Right lobe of liver (tissue), 6 donors: ENCODE measurements around the gene RUFY2. TPM values are rescaled to one million over a fixed set of nuclear protein-coding genes. Genes with fewer than 3 reads are reported as not detected.

Experiments
- ATAC-seq, 4 donors: fragments of 200-7000 bp; cut with Tn5 transposase; one replicate each; pipeline ENCODE4 v1.9.1; 2020; ENCODE audit warnings: mild to moderate bottlenecking in 4 of 4, moderate library complexity in 4 of 4
- DNase-seq, 3 donors: peaks; one replicate each; pipeline ENCODE4 v3.0.0-alpha.2; 2020
- H3K27ac ChIP-seq, 3 donors: fragments of 200-600 bp; one replicate each; pipeline ENCODE4 v1.8.0; 2022
- H3K27me3 ChIP-seq, 2 donors: fragments of 200-600 bp; one replicate each; pipeline ENCODE4 v1.8.0; 2022
- H3K36me3 ChIP-seq, 4 donors: fragments of 200-600 bp; sonication (generic) in 1 of 4; one replicate each; pipeline versions ENCODE4 v1.5.1 to v1.8.0; 2017 to 2022; ENCODE audit warnings: control low read depth in 1 of 4
- H3K4me1 ChIP-seq, 4 donors: fragments of 200-600 bp; sonication (generic) in 1 of 4; one replicate each; pipeline versions ENCODE4 v1.5.1 to v1.8.0; 2017 to 2022; ENCODE audit warnings: control low read depth in 1 of 4
- H3K4me3 ChIP-seq, 3 donors: fragments of 200-600 bp; one replicate each; pipeline ENCODE4 v1.8.0; 2022
- H3K9me3 ChIP-seq, 4 donors: fragments of 200-600 bp; sonication (generic) in 1 of 4; one replicate each; pipeline versions ENCODE4 v1.5.1 to v1.8.0; 2017 to 2022; ENCODE audit warnings: control low read depth in 1 of 4
- CTCF ChIP-seq, 4 donors: fragments of 200-600 bp in 3 of 4; fragments of 450-650 bp in 1 of 4; IDR thresholded peaks; one replicate each; pipeline versions ENCODE4 v1.5.1 to v1.8.0; 2016 to 2022; ENCODE audit warnings: antibody characterized with exemption in 4 of 4, mild to moderate bottlenecking in 2 of 4
- POLR2A ChIP-seq: fragments of 450-650 bp; IDR thresholded peaks from one replicate; pipeline ENCODE4 v1.6.1; 2017; ENCODE audit warnings: antibody characterized with exemption, mild to moderate bottlenecking
- WGBS: methylation state at CpG from one replicate; pipeline ENCODE4 v1.1.6; 2018; ENCODE audit warnings: low coverage, low lambda C conversion rate; ENCODE audit not compliant: insufficient coverage; ENCODE audit errors: missing lambda C conversion rate; 5-methylcytosine and 5-hydroxymethylcytosine counted together
- intact Hi-C, 2 donors: fragments of 100-400 bp; cut with DNase I; formaldehyde crosslinking; loops; one replicate each; pipeline versions ENCODE4 v1.11.2 to v1.14.1; 2022
- total RNA-seq, 6 experiments: library from RNA; depleted of rRNA in 2 of 6; stranded (reverse); fragments of >200 nt in 2 of 6; fragmentation: NEBNext Ultra II Directional in 3 of 6; extraction: Animal tissue kit (Norgen Biotek cat#: 25700) in 3 of 6; gene quantifications; one replicate each; pipeline versions ENCODE4 v1.1.0 to v1.2.4, GENCODE V29; 2016 to 2023
- donor health status: DM: no; HTN: yes; CAD: no.
- donor health status: DM: no; HTN: no; CAD: no.
- donor health status: DM: no; HTN: no; CAD: no.
- donor health status: DM: no; HTN: yes; CAD: no.
- donor health status: DM: no; HTN: yes; CAD: no.

The RUFY2 gene
- total RNA-seq, 6 experiments from 2014 or later, result 4.7 to 9.0 (median 5.6) TPM

DNA sequence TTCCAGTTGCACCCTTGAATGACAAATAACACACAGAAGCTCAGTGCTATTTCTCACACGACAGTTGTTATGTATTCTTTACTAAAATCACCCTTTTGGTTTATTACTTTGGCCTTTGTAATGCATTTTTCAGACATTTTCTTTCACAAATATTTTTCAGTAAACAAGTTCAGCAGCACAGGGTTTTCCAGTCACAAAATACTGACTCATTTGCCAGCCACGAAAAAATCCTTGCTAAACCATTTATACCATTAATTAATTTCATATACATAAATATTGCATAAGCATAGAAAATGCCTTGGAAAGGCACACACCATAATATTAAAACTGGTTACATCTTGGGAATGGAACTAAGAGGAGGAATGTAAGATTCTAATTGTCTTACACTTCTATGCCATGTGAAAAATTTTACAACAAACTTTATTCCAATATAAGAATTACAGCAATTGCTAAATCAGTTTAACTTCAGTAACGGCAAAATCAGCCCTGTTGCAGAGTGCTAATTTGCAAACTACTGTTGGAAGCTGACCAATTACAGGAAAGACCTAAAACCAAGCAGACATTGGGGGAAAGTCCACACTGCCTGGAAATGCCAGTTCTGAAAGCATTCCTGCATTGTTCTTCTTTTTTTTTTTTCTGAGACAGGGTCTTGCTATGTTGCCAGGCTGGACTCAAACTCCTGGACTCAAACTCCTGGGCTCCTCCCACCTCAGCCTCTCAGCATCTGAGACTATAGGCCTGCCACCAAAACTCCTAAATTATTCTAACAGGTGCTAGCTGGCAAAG lies 42.8 kb downstream of the RUFY2 start:
- intact Hi-C loops, result no loop called here
- Histone ChIP-seq H3K4me1 (peaks cover 0 to 11% (median 0%) of the 10 kb centered on the region in 4 donors), H3K9me3 (no peaks in the 10 kb centered on the region), H3K36me3 (peaks cover 0 to 22% (median 2%) of the 10 kb centered on the region in 4 donors), H3K27ac (no peak overlapping the region), H3K27me3 (no peaks in the 10 kb centered on the region), H3K4me3 (no peak overlapping the region)
- 44% methylated on average over 3 of the region's 3 CpGs for WGBS
- no peak for DNase-seq
- peak; percentile 27 to 60 (median 50) for ATAC-seq
- TF ChIP-seq POLR2A, result no peak
- no peak for TF ChIP-seq CTCF (IDR thresholded peaks at IDR 0.05)

- ATAC-seq (no peak), DNase-seq (no peak)
- H3K27me3 ChIP-seq, result no peaks in the 10 kb centered on the region
- H3K9me3 ChIP-seq, result no peaks in the 10 kb centered on the region
- intact Hi-C loops, result no loop called here
- WGBS, result 78% methylated on average over 3 of the region's 3 CpGs
- TF ChIP-seq POLR2A (no peak), CTCF (IDR thresholded peaks at IDR 0.05) (no peak)
- peaks cover 0 to 22% (median 2%) of the 10 kb centered on the region in 4 donors for H3K36me3 ChIP-seq
- H3K4me3 ChIP-seq, result no peak overlapping the region
- H3K4me1 ChIP-seq, result peaks cover 0 to 11% (median 0%) of the 10 kb centered on the region in 4 donors
- H3K27ac ChIP-seq, result no peak overlapping the region
These were observed 44.5 kb downstream of the RUFY2 start for GRCh38 chr10:68362590-68362989.

DNA sequence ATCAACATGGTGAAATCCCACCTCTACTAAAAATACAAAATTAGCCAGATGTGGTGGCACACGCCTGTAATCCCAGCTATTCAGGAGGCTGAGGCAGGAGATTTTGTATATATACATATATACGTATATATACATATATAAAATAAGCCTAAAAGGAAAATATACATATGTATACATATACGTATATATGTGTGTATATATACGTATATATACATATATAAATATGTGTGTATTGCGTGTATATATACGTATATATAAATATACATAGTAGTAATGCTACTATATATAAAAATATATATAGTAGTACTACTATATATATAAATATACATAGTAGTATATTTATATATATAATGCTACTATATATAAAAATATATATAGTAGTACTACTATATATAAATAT lies 47.9 kb downstream of the RUFY2 start:
- Histone ChIP-seq H3K36me3 (peaks cover 0 to 27% (median 2%) of the 10 kb centered on the region in 4 donors), H3K4me1 (peaks cover 0 to 1% (median 0%) of the 10 kb centered on the region in 4 donors), H3K27me3 (no peaks in the 10 kb centered on the region), H3K4me3 (no peak overlapping the region), H3K27ac (no peak overlapping the region), H3K9me3 (no peaks in the 10 kb centered on the region)
- DNase-seq (no peak), ATAC-seq (no peak)
- WGBS, result 91% methylated on average over 6 of the region's 6 CpGs
- no peak for TF ChIP-seq POLR2A
- TF ChIP-seq CTCF (IDR thresholded peaks at IDR 0.05), result no peak
- intact Hi-C loops, result no loop called here

DNA sequence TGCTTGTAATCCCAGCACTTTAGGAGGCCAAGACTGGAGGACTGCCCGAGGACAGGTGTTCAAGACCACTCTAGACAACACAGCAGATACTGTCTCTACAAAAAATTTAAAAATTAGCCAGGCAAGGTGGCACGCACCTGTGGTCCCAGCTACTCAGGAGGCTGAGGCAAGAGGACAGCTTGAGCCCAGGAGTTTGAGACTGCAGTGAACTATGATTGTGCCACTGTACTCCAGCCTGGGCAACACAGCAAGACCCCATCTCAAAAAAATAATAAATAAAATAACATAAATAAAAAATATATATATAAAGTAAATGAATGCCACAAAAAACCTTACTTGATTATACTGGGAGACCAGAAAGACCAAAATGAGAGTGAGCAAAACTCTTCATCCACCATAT lies 53.5 kb downstream of the RUFY2 start:
- 88% methylated on average over 2 of the region's 2 CpGs for whole genome bisulfite sequencing
- Histone ChIP-seq H3K27ac (no peak overlapping the region), H3K4me1 (no peaks in the 10 kb centered on the region), H3K4me3 (no peak overlapping the region), H3K9me3 (no peaks in the 10 kb centered on the region), H3K36me3 (peaks cover 0 to 20% (median 4%) of the 10 kb centered on the region in 4 donors), H3K27me3 (no peaks in the 10 kb centered on the region)
- ATAC-seq (no peak), DNase-seq (no peak)
- no peak for TF ChIP-seq POLR2A
- no peak for TF ChIP-seq CTCF (IDR thresholded peaks at IDR 0.05)
- intact Hi-C loops, result no loop called here
